Urothelium cell line (cell line): ENCODE measurements around the gene SCUBE2.
A peak's percentile ranks its signal among the peaks of the same experiment; 100 is the strongest.
"Not testable (repeated sequence)": the region's sequence is repeated elsewhere in the genome, so short reads cannot be mapped to it uniquely, and the experiment has no call there.

Source experiments
- DNase-seq: peaks from one replicate; pipeline ENCODE4 v3.0.0; 2011; ENCODE audit warnings: low spot score, mixed read lengths
- FAIRE-seq: peaks from 2 replicates; lab custom pipeline; 2011; peaks lifted over from hg19 to GRCh38; lab: Jason Lieb, UNC

Gene SCUBE2

GRCh38 chr11:9014826-9015225, 76.6 kb downstream of the SCUBE2 start:
- FAIRE-seq (no peak), DNase-seq (no peak)

- DNase-seq (no peak), FAIRE-seq (no peak)
Measured at GRCh38 chr11:9013373-9013772, 78.0 kb downstream of the SCUBE2 start.

- DNase-seq, FAIRE-seq: not testable (repeated sequence)
Measured at GRCh38 chr11:9009538-9009937, 81.9 kb downstream of the SCUBE2 start.

- FAIRE-seq (no peak), DNase-seq (no peak)
Measured at GRCh38 chr11:9008661-9009060, 82.7 kb downstream of the SCUBE2 start.

- FAIRE-seq: no peak
- no peak for DNase-seq
Measured at GRCh38 chr11:9008011-9008550, 83.3 kb downstream of the SCUBE2 start.

GRCh38 chr11:9005087-9005486, 86.3 kb downstream of the SCUBE2 start:
- FAIRE-seq (no peak), DNase-seq (no peak)

- DNase-seq: no peak
- FAIRE-seq: no peak
Measured at GRCh38 chr11:9004183-9004926, 87.0 kb downstream of the SCUBE2 start.

- DNase-seq: peak; percentile 86
- FAIRE-seq: no peak
Measured at GRCh38 chr11:9003573-9004182, 87.7 kb downstream of the SCUBE2 start, which contains the start of gene NRIP3. Gene NRIP3 (minus strand): TSS chr11:9004001. CDS start chr11:9003935, 66 bp downstream.

- FAIRE-seq (no peak), DNase-seq (peak; percentile 35)
Measured at GRCh38 chr11:9002920-9003572, 88.4 kb downstream of the SCUBE2 start.

GRCh38 chr11:9001736-9002135, 89.7 kb downstream of the SCUBE2 start:
- DNase-seq (peak; percentile 60), FAIRE-seq (no peak)

- FAIRE-seq (no peak), DNase-seq (no peak)
Measured at GRCh38 chr11:8998017-8998416, 93.4 kb downstream of the SCUBE2 start.

GRCh38 chr11:8997451-8997850, 93.9 kb downstream of the SCUBE2 start:
- FAIRE-seq (no peak), DNase-seq (no peak)

- FAIRE-seq (no peak), DNase-seq (peak; percentile 41)
Measured at GRCh38 chr11:8989453-8989852, 101.9 kb downstream of the SCUBE2 start.

GRCh38 chr11:8988329-8989234, 102.8 kb downstream of the SCUBE2 start:
- FAIRE-seq: no peak
- DNase-seq: no peak

GRCh38 chr11:8987446-8987845, 104.0 kb downstream of the SCUBE2 start:
- FAIRE-seq: no peak
- DNase-seq: no peak

- not testable (repeated sequence) for FAIRE-seq
Measured at GRCh38 chr11:8986772-8987171, 104.6 kb downstream of the SCUBE2 start.

GRCh38 chr11:8985462-8985861, 105.9 kb downstream of the SCUBE2 start:
- no peak for DNase-seq
- FAIRE-seq: no peak

More at GRCh38 chr11:8986772-8987171, 104.6 kb downstream of the SCUBE2 start:
- not testable (repeated sequence) for DNase-seq

- DNase-seq (no peak), FAIRE-seq (no peak)
Measured at GRCh38 chr11:8983552-8983951, 107.8 kb downstream of the SCUBE2 start.

- no peak for DNase-seq
- no peak for FAIRE-seq
Measured at GRCh38 chr11:8980485-8980884, 110.9 kb downstream of the SCUBE2 start.

- not testable (repeated sequence) for DNase-seq, FAIRE-seq
Measured at GRCh38 chr11:8979365-8979764, 112.0 kb downstream of the SCUBE2 start.
